GM12878 (cell line): Measurements from ENCODE around the gene CRYGD. TPM values are rescaled to one million over a fixed set of nuclear protein-coding genes. Genes with fewer than 3 reads are reported as not detected.

Source experiments
- ATAC-seq: fragments of 200-7000 bp; cut with Tn5 transposase; 3 replicates; pipeline ENCODE4 v1.9.1; 2020; ENCODE audit warnings: mild to moderate bottlenecking, moderate library complexity
- BruUV-seq: library from RNA; stranded (reverse); fragments of 400-500 nt; replicated peaks from 2 replicates; lab custom pipeline; 2021; lab: Mats Ljungman, UMichigan
- CTCF ChIA-PET: fragments of 300-600 bp; sonication (Branson Sonifier 250); formaldehyde crosslinking; extraction: SDS; loops from one replicate; lab custom pipeline; 2021; ENCODE audit warnings: inconsistent platforms; lab: Yijun Ruan, JAX
- POLR2A ChIA-PET: fragments of 350-600 bp; formaldehyde crosslinking; extraction: SDS; loops from one replicate; lab custom pipeline; 2021; ENCODE audit warnings: inconsistent platforms; lab: Charles Lee
- RAD21 ChIA-PET: fragments of 300-600 bp; sonication (Branson Sonifier 250); formaldehyde crosslinking; loops from one replicate; lab custom pipeline; 2023; ENCODE audit warnings: antibody characterized with exemption; ENCODE audit not compliant: unreplicated experiment; lab: Charles Lee
- SMC1A ChIA-PET: fragments of 300-600 bp; sonication (Branson Sonifier 250); formaldehyde crosslinking; loops from one replicate; lab custom pipeline; 2023; ENCODE audit not compliant: unreplicated experiment, uncharacterized antibody; lab: Charles Lee
- DNase-seq: peaks from one replicate; pipeline ENCODE4 v3.0.0-alpha.2; 2011; ENCODE audit warnings: low read depth, low spot score
- FAIRE-seq: peaks from 3 replicates; lab custom pipeline; 2011; peaks lifted over from hg19 to GRCh38; lab: Jason Lieb, UNC
- H2AFZ ChIP-seq: 2 replicates; pipeline ENCODE4 v1.6.0; 2011; ENCODE audit warnings: low read depth, low read length, control low read depth; ENCODE audit not compliant: control insufficient read depth
- H3K27ac ChIP-seq: 2 replicates; pipeline ENCODE4 v1.5.1; 2011; ENCODE audit warnings: control low read depth; ENCODE audit not compliant: control insufficient read depth, insufficient read depth
- H3K27me3 ChIP-seq, 2 experiments: replicated peaks in 1 of 2; 2 replicates each; pipeline versions ENCODE4 v1.6.0 to v1.6.1; 2011; ENCODE audit warnings: low read length in 1 of 2; ENCODE audit not compliant: control insufficient read depth in 2 of 2, insufficient read depth in 2 of 2
- H3K36me3 ChIP-seq, 2 experiments: 2 replicates each; pipeline ENCODE4 v1.5.1; 2011; ENCODE audit warnings: low read length in 1 of 2; ENCODE audit not compliant: control insufficient read depth in 2 of 2, insufficient read depth in 2 of 2
- H3K4me1 ChIP-seq: 2 replicates; pipeline ENCODE4 v1.6.1; 2011; ENCODE audit warnings: mild to moderate bottlenecking, low read length, moderate library complexity, mixed read lengths; ENCODE audit not compliant: control insufficient read depth, insufficient read depth
- H3K4me2 ChIP-seq: 2 replicates; pipeline ENCODE4 v1.6.0; 2011; ENCODE audit warnings: control low read depth; ENCODE audit not compliant: control insufficient read depth, insufficient read depth
- H3K4me3 ChIP-seq: fragments of 200-600 bp; sonication (generic); 2 replicates; pipeline ENCODE4 v1.5.1; 2016
- H3K79me2 ChIP-seq: 2 replicates; pipeline ENCODE4 v1.6.0; 2011; ENCODE audit warnings: low read length; ENCODE audit not compliant: control insufficient read depth, insufficient read depth
- H3K9ac ChIP-seq: 2 replicates; pipeline ENCODE4 v1.8.0; 2011; ENCODE audit warnings: low read length, control low read depth, mixed read lengths; ENCODE audit not compliant: control insufficient read depth, insufficient read depth
- H3K9me3 ChIP-seq: replicated peaks from 3 replicates; pipeline ENCODE4 v1.5.1; 2011; ENCODE audit warnings: mild to moderate bottlenecking, low read length; ENCODE audit not compliant: control insufficient read depth, insufficient read depth
- H4K20me1 ChIP-seq: 2 replicates; pipeline ENCODE4 v1.6.0; 2011; ENCODE audit not compliant: control insufficient read depth, insufficient read depth
- ATF3 ChIP-seq: IDR thresholded peaks from 2 replicates; pipeline ENCODE4 v1.6.1; 2011; ENCODE audit warnings: low read depth, mild to moderate bottlenecking, low read length, moderate library complexity, borderline replicate concordance; ENCODE audit errors: extremely low read depth
- BCL11A ChIP-seq: IDR thresholded peaks from 2 replicates; pipeline ENCODE4 v1.6.1; 2011; ENCODE audit warnings: low read depth, low read length
- ELK1 ChIP-seq: IDR thresholded peaks from 2 replicates; pipeline ENCODE4 v1.6.1; 2012; ENCODE audit warnings: low read depth, low read length, improper control_type of control experiment
- EP300 ChIP-seq, 2 experiments: fragments of 150-350 bp in 1 of 2; IDR thresholded peaks; 2 replicates each; pipeline ENCODE4 v1.6.1; 2011 to 2012; ENCODE audit warnings: low read depth in 2 of 2, low read length in 2 of 2, borderline replicate concordance in 1 of 2, improper control_type of control experiment in 1 of 2, inconsistent platforms in 1 of 2; ENCODE audit not compliant: control insufficient read depth in 1 of 2
- IKZF2 ChIP-seq, 2 experiments: fragments of 450-650 bp; IDR thresholded peaks; 2 replicates each; pipeline ENCODE4 v1.6.1; 2017; ENCODE audit warnings: mild to moderate bottlenecking in 2 of 2, moderate library complexity in 2 of 2
- JUNB ChIP-seq: IDR thresholded peaks from 2 replicates; pipeline ENCODE4 v1.6.1; 2016; ENCODE audit warnings: antibody characterized with exemption, mild to moderate bottlenecking
- NBN ChIP-seq: fragments of 450-650 bp; IDR thresholded peaks from 2 replicates; pipeline ENCODE4 v1.6.1; 2016
- NFIC ChIP-seq: IDR thresholded peaks from 2 replicates; pipeline ENCODE4 v1.6.1; 2012; ENCODE audit warnings: low read depth, mild to moderate bottlenecking, inconsistent platforms, low read length, moderate library complexity
- SIN3A ChIP-seq: IDR thresholded peaks from 2 replicates; pipeline ENCODE4 v1.6.1; 2012; ENCODE audit warnings: low read depth, low read length, improper control_type of control experiment
- STAT1 ChIP-seq: fragments of 450-650 bp; conservative IDR thresholded peaks from 2 replicates; pipeline ENCODE4 v1.6.1; 2014; ENCODE audit warnings: antibody characterized with exemption, mild to moderate bottlenecking
- ZBED1 ChIP-seq: IDR thresholded peaks from 2 replicates; pipeline ENCODE4 v1.6.1; 2016; ENCODE audit warnings: borderline replicate concordance
- ZBTB11 ChIP-seq: fragments of 450-650 bp; formaldehyde crosslinking; IDR thresholded peaks from 2 replicates; pipeline ENCODE4 v1.5.0; 2022; ENCODE audit warnings: mild to moderate bottlenecking, missing genetic modification characterization
- ZBTB33 ChIP-seq: fragments of 450-650 bp; IDR thresholded peaks from 2 replicates; pipeline ENCODE4 v1.6.1; 2017; ENCODE audit warnings: mild to moderate bottlenecking
- ZNF687 ChIP-seq: fragments of 450-650 bp; IDR thresholded peaks from 2 replicates; pipeline ENCODE4 v1.6.1; 2017; ENCODE audit warnings: mild to moderate bottlenecking, moderate library complexity
- WGBS: methylation state at CpG from one replicate; pipeline ENCODE4 v1.1.6; 2016; ENCODE audit warnings: low lambda C conversion rate; ENCODE audit not compliant: insufficient replicate concordance, insufficient coverage; ENCODE audit errors: missing lambda C conversion rate; 5-methylcytosine and 5-hydroxymethylcytosine counted together
- in situ Hi-C: fragments of 300-500 bp; cut with MboI; formaldehyde crosslinking; loops from 9 replicates; pipeline ENCODE4 v1.14.3; 2018; ENCODE audit warnings: mixed read lengths
- intact Hi-C: fragments of 100-400 bp; cut with micrococcal nuclease; formaldehyde crosslinking; loops from one replicate; pipeline ENCODE4 v1.14.2; 2022; ENCODE audit not compliant: unreplicated experiment
- polyA plus RNA-seq, 11 experiments: library from polyadenylated mRNA; depleted of rRNA in 4 of 11; unstranded in 6 of 11; stranded (reverse) in 5 of 11; fragments of >200 nt; fragmentation: Nextera tagmentation in 4 of 11; fragmentation: Illumina TruSeq in 1 of 11; extraction: Ambion mirVana in 4 of 11; extraction: Trizol in 1 of 11; gene quantifications; 1 replicate in 1 of 11; 2 replicates in 10 of 11; pipeline versions ENCODE4 v1.2.1 to v1.2.3, GENCODE V29; 2011 to 2016; ENCODE audit warnings: inconsistent platforms in 2 of 11, missing spikeins in 2 of 11, low read depth in 1 of 11
- total RNA-seq, 4 experiments: library from RNA; depleted of rRNA in 3 of 4; stranded (reverse); fragments of >200 nt in 3 of 4; fragmentation: Illumina TruSeq in 1 of 4; extraction: Trizol in 1 of 4; gene quantifications; 2 replicates each; pipeline versions ENCODE4 v1.2.1 to v1.2.3, GENCODE V29; 2013 to 2021

The CRYGD gene
- total and polyA plus RNA-seq, 10 of the 15 experiments (the other 5 are each of a cell fraction or from before 2014, with no cell fraction given), result not detected

GRCh38 chr2:208122248-208122647 is 2.1 kb downstream of the CRYGD start:
- no peak for DNase-seq
- 42% methylated on average over 1 of the region's 1 CpG for WGBS
- no peak for TF ChIP-seq BCL11A
- no peak for TF ChIP-seq ZBTB33
- no peak for TF ChIP-seq ELK1
- TF ChIP-seq ZBED1, result no peak
- no peak for TF ChIP-seq SIN3A
- no peak for TF ChIP-seq NBN
- TF ChIP-seq NFIC, result no peak
- TF ChIP-seq EP300 (IDR thresholded peaks at IDR 0.05; ENCODE audit: borderline replicate concordance in 1 of 2, control insufficient read depth in 1 of 2, low read depth in 2 of 2, low read length in 2 of 2), result no peak
- no peak for TF ChIP-seq ZNF687
- TF ChIP-seq JUNB, result no peak
- TF ChIP-seq ATF3, result no peak
- no peak for TF ChIP-seq ZBTB11 (CRISPR knock-in tag)
- no peak for TF ChIP-seq STAT1
- no peak for TF ChIP-seq IKZF2 (IDR thresholded peaks at IDR 0.05)

More at GRCh38 chr2:208122248-208122647, 2.1 kb downstream of the CRYGD start:
- no peaks in the 10 kb centered on the region for H3K36me3 ChIP-seq
- ChIA-PET SMC1A (no interaction called here), CTCF (no interaction called here), POLR2A (no interaction called here), RAD21 (no interaction called here)
- no peak overlapping the region for H3K9ac ChIP-seq
- no peaks in the 10 kb centered on the region; the same call in 2 of the 3 replicates for H3K9me3 ChIP-seq
- no peaks in the 10 kb centered on the region for H3K79me2 ChIP-seq
- no peak overlapping the region for H3K4me3 ChIP-seq
- intact Hi-C loops, result no loop called here
- FAIRE-seq (no peak), ATAC-seq (no peak)
- H3K27ac ChIP-seq, result no peak overlapping the region
- in situ Hi-C loops, result no loop called here
- H4K20me1 ChIP-seq, result no peaks in the 10 kb centered on the region
- no TSS peak for BruUV-seq
- no peaks in the 10 kb centered on the region for H3K4me1 ChIP-seq
- no peak overlapping the region for H2AFZ ChIP-seq
- peaks cover 0 to 7% of the 10 kb centered on the region in 2 experiments; a peak in 1 of 4 replicates for H3K27me3 ChIP-seq
- no peak overlapping the region for H3K4me2 ChIP-seq
